ENCODE data around the gene KCNN1. TPM values are rescaled to one million over a fixed set of nuclear protein-coding genes. Genes with fewer than 3 reads are reported as not detected.

Gene KCNN1
- total and polyA plus RNA-seq, 2 of the 4 experiments (the other 2 are of a cell fraction): 0.09 TPM; not detected in 1

DNA sequence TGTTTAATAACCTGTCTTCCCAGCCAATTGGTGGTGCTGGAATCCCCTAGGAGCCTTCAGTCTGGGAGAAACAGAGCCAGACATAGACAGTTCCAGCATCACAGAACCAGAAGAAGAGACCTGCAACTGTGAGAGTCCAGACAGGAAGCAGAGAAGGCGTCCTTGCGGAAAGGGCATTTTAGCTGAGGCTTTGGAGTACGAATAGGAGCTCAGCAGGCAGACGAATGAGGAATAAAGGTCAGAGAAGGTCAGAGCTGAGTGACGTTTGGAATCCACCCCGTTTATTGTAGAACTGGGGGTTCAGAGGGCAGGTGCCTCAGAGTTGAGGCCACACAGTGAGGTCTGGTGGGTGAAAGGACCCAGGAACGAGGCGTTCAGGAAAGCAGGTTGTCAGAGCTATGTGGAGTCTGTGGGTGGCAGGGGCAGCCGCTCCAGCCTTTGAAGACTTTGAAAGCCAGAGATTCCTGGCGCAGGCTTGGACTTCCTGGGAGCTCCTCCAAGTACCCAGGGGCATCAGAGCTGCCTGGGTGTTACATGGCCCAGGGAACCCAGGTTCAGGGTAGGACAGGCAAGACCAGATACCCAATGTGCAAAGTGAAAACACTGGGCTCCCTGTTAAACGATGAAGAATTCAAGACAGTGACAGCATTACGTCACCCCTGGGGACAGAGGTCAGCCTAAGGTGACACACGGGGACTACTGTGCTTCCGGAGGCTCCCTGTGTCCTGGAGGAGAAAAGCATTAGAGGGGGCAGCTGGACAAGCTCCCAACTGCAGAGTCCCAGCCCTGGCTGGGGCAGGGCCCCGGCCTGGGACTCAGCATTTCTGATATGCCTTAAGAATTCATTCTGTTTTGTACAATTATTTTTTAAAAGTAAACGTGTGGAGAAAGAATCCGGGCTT lies 46.6 kb downstream of the KCNN1 start:
- H2AK9ac ChIP-seq (replicated peaks; ENCODE audit: low read depth, low read length, poor library complexity): no peak overlapping the region
- ChIA-PET POLR2A (ENCODE audit: unreplicated experiment) (no interaction called here), CTCF (no interaction called here)
- dilution Hi-C loops (cut with HindIII; ENCODE audit: low sequenced_read_pairs, unreplicated experiment): no loop called here
- TF ChIP-seq, protein P1, sequence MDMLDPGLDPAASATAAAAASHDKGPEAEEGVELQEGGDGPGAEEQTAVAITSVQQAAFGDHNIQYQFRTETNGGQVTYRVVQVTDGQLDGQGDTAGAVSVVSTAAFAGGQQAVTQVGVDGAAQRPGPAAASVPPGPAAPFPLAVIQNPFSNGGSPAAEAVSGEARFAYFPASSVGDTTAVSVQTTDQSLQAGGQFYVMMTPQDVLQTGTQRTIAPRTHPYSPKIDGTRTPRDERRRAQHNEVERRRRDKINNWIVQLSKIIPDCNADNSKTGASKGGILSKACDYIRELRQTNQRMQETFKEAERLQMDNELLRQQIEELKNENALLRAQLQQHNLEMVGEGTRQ (IDR thresholded peaks at IDR 0.05; ENCODE audit: low read depth, low read length): no peak
- no peak for TF ChIP-seq SMC3 (IDR thresholded peaks at IDR 0.05; ENCODE audit: low read depth, low read length)
- TF ChIP-seq POLR2A (IDR thresholded peaks at IDR 0.05; ENCODE audit: low read depth, low read length): no peak
- no peak for TF ChIP-seq RAD21 (IDR thresholded peaks at IDR 0.05; ENCODE audit: low read length)
- no peak for TF ChIP-seq RFX5 (IDR thresholded peaks at IDR 0.05; ENCODE audit: low read depth, low read length)
- no peak for TF ChIP-seq CHD1 (IDR thresholded peaks at IDR 0.05; ENCODE audit: low read depth, low read length)
- TF ChIP-seq NFE2L2 (IDR thresholded peaks at IDR 0.05; ENCODE audit: low read depth, low read length): no peak
- TF ChIP-seq RCOR1 (IDR thresholded peaks at IDR 0.05; ENCODE audit: insufficient replicate concordance, low read length): no peak
- no peak for TF ChIP-seq MAZ (IDR thresholded peaks at IDR 0.05; ENCODE audit: borderline replicate concordance, low read depth, low read length)
- no peak for TF ChIP-seq FOS (IDR thresholded peaks at IDR 0.05; ENCODE audit: low read depth, low read length)
- no peak for TF ChIP-seq MXI1 (IDR thresholded peaks at IDR 0.05; ENCODE audit: borderline replicate concordance, low read depth, low read length)
- TF ChIP-seq, protein P2, sequence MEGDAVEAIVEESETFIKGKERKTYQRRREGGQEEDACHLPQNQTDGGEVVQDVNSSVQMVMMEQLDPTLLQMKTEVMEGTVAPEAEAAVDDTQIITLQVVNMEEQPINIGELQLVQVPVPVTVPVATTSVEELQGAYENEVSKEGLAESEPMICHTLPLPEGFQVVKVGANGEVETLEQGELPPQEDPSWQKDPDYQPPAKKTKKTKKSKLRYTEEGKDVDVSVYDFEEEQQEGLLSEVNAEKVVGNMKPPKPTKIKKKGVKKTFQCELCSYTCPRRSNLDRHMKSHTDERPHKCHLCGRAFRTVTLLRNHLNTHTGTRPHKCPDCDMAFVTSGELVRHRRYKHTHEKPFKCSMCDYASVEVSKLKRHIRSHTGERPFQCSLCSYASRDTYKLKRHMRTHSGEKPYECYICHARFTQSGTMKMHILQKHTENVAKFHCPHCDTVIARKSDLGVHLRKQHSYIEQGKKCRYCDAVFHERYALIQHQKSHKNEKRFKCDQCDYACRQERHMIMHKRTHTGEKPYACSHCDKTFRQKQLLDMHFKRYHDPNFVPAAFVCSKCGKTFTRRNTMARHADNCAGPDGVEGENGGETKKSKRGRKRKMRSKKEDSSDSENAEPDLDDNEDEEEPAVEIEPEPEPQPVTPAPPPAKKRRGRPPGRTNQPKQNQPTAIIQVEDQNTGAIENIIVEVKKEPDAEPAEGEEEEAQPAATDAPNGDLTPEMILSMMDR (conservative IDR thresholded peaks at IDR 0.05; ENCODE audit: low read depth, low read length): no peak
- TF ChIP-seq, protein P3, sequence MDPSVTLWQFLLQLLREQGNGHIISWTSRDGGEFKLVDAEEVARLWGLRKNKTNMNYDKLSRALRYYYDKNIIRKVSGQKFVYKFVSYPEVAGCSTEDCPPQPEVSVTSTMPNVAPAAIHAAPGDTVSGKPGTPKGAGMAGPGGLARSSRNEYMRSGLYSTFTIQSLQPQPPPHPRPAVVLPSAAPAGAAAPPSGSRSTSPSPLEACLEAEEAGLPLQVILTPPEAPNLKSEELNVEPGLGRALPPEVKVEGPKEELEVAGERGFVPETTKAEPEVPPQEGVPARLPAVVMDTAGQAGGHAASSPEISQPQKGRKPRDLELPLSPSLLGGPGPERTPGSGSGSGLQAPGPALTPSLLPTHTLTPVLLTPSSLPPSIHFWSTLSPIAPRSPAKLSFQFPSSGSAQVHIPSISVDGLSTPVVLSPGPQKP (IDR thresholded peaks at IDR 0.05; ENCODE audit: borderline replicate concordance, low read depth, low read length): no peak
- TF ChIP-seq CEBPB (IDR thresholded peaks at IDR 0.05; ENCODE audit: low read depth, low read length): no peak
- no peak overlapping the region for H4K91ac ChIP-seq (ENCODE audit: insufficient read depth, low read depth, low read length)
- intact Hi-C loops (cut with micrococcal nuclease): no loop called here
- BruUV-seq (replicated peaks): no TSS peak
- H2AK5ac ChIP-seq (ENCODE audit: low read depth, low read length): no peak overlapping the region
- H3K79me1 ChIP-seq (ENCODE audit: low read depth in 1 of 2, low read length in 2 of 2): peaks cover 0 to 2% of the 10 kb centered on the region in 2 experiments; a peak in 3 of 4 replicates
- H3K9ac ChIP-seq (ENCODE audit: low read depth, low read length): no peak overlapping the region
- WGBS, 2 experiments (ENCODE audit: extremely low coverage in 2 of 2, insufficient read length in 1 of 2): 82% methylated on average over 12 of the region's 17 CpGs; no CpG with 5 or more reads in 1 of the 2 experiments
- no peaks in the 10 kb centered on the region for H3K27me3 ChIP-seq (ENCODE audit: control insufficient read depth, insufficient read depth, low read length)
- no peak overlapping the region for H3K4me3 ChIP-seq (ENCODE audit: insufficient read depth, low read depth, low read length)
- no peak overlapping the region for H3K4ac ChIP-seq (ENCODE audit: low read depth, low read length)
- H3K27ac ChIP-seq (ENCODE audit: insufficient read depth, low read length): no peak overlapping the region
- H3K56ac ChIP-seq (ENCODE audit: extremely low read depth, insufficient read depth, low read length): no peak overlapping the region
- no peak overlapping the region for H2AFZ ChIP-seq (replicated peaks; ENCODE audit: low read length, poor library complexity)
- H3K9me1 ChIP-seq (ENCODE audit: insufficient read depth, low read length): peaks cover 7% of the 10 kb centered on the region
- H4K20me1 ChIP-seq (ENCODE audit: insufficient read depth, low read length): 0 out of 2 replicates have a peak, but pooled peaks cover 2% of the 10 kb centered on the region
- no peaks in the 10 kb centered on the region for H3K9me3 ChIP-seq (ENCODE audit: control insufficient read depth, insufficient read depth, low read length)
- H4K8ac ChIP-seq (ENCODE audit: low read depth in 2 of 2, low read length in 2 of 2): no peak overlapping the region
- H4K5ac ChIP-seq (ENCODE audit: low read depth, low read length): no peak overlapping the region
- DNase-seq (no peak), ATAC-seq (ENCODE audit: low read depth) (no peak)
- no peak overlapping the region for H3K4me2 ChIP-seq (ENCODE audit: low read depth, low read length)
- no peak overlapping the region for H2BK120ac ChIP-seq (ENCODE audit: low read depth, low read length)
- no peak overlapping the region for H2BK20ac ChIP-seq (ENCODE audit: low read depth, low read length)
- no peak overlapping the region for H3K23ac ChIP-seq (ENCODE audit: low read depth, low read length)
- peaks cover 28% of the 10 kb centered on the region for H3K36me3 ChIP-seq (ENCODE audit: control insufficient read depth, insufficient read depth, low read length)
- H2BK15ac ChIP-seq (ENCODE audit: low read depth, low read length): no peak overlapping the region
- H3K14ac ChIP-seq (replicated peaks; ENCODE audit: low read depth, low read length): no peak overlapping the region
- H3K18ac ChIP-seq (ENCODE audit: low read depth, low read length): no peak overlapping the region
- in situ Hi-C loops (cut with MboI; ENCODE audit: low sequenced_read_pairs): no loop called here
- H2BK5ac ChIP-seq (ENCODE audit: low read depth, low read length, poor library complexity, severe bottlenecking): no peak overlapping the region
- peaks cover 6% of the 10 kb centered on the region for H3K4me1 ChIP-seq (ENCODE audit: control insufficient read depth, insufficient read depth, low read length)

All from IMR-90 (cell line).